Liver (tissue), 3 donors: ENCODE data around the gene SLC25A43.
"Not testable (repeated sequence)": the region's sequence is repeated elsewhere in the genome, so short reads cannot be mapped to it uniquely, and the experiment has no call there.

Experiments
- CTCF ChIP-seq: fragments of 150-350 bp; IDR thresholded peaks from 2 replicates; pipeline ENCODE4 v1.5.1; 2017; ENCODE audit warnings: improper control_type of control experiment, low read depth, low read length; ENCODE audit not compliant: missing input control
- EGR1 ChIP-seq, 2 donors: IDR thresholded peaks; 2 replicates each; pipeline ENCODE4 v1.6.1; 2016 to 2018; ENCODE audit warnings: antibody characterized with exemption in 2 of 2, low read depth in 2 of 2
- HNF4G ChIP-seq: IDR thresholded peaks from 2 replicates; pipeline ENCODE4 v1.6.1; 2016; ENCODE audit warnings: antibody characterized with exemption
- NR2F2 ChIP-seq: IDR thresholded peaks from 2 replicates; pipeline ENCODE4 v1.6.1; 2016; ENCODE audit warnings: antibody characterized with exemption
- SP1 ChIP-seq: IDR thresholded peaks from 2 replicates; pipeline ENCODE4 v1.6.1; 2018; ENCODE audit warnings: antibody characterized with exemption, mild to moderate bottlenecking
- YY1 ChIP-seq: IDR thresholded peaks from 2 replicates; pipeline ENCODE4 v1.6.1; 2016; ENCODE audit warnings: antibody characterized with exemption, mild to moderate bottlenecking
- ZBTB33 ChIP-seq: IDR thresholded peaks from 2 replicates; pipeline ENCODE4 v1.6.1; 2016; ENCODE audit warnings: antibody characterized with exemption
- donor health status: healthy.
- donor health status: healthy.

GRCh38 chrX:119487766-119488165 lies 88.6 kb downstream of the SLC25A43 start:
- not testable (repeated sequence) for TF ChIP-seq CTCF; ZBTB33; NR2F2; YY1; SP1; HNF4G; EGR1 (IDR thresholded peaks at IDR 0.05; ENCODE audit: low read depth in 2 of 2)
